ENCODE measurements around the gene DNAJB7.
"Not testable (repeated sequence)": the region's sequence is repeated elsewhere in the genome, so short reads cannot be mapped to it uniquely, and the experiment has no call there.

Gene DNAJB7

GRCh38 chr22:40838486-40838885, 23.4 kb downstream of the DNAJB7 start:
- no peak for DNase-seq

- DNase-seq, result no peak
Observed at GRCh38 chr22:40834619-40835018, 27.3 kb downstream of the DNAJB7 start.

GRCh38 chr22:40829131-40829530, 32.8 kb downstream of the DNAJB7 start:
- no peak for DNase-seq

- no peak for DNase-seq
Observed at GRCh38 chr22:40826984-40827741, 34.8 kb downstream of the DNAJB7 start.

GRCh38 chr22:40826292-40826691, 35.6 kb downstream of the DNAJB7 start:
- not testable (repeated sequence) for DNase-seq

GRCh38 chr22:40823426-40823825, 38.5 kb downstream of the DNAJB7 start:
- no peak for DNase-seq

GRCh38 chr22:40819599-40820140, 42.2 kb downstream of the DNAJB7 start:
- no peak for DNase-seq

GRCh38 chr22:40818747-40819598, 42.9 kb downstream of the DNAJB7 start, which contains the start of gene SLC25A17:
SLC25A17 (minus strand) TSS chr22:40819346; CDS start chr22:40819248, 98 bp downstream.
- DNase-seq, result peak; percentile 89

GRCh38 chr22:40818192-40818746, 43.6 kb downstream of the DNAJB7 start:
- no peak for DNase-seq

- no peak for DNase-seq
Observed at GRCh38 chr22:40817737-40818136, 44.2 kb downstream of the DNAJB7 start.

- no peak for DNase-seq
Observed at GRCh38 chr22:40813912-40814315, 48.0 kb downstream of the DNAJB7 start.
